NB4 (cell line): ENCODE measurements around the gene EPHA4.

Experiments used
- CTCF ChIP-seq: IDR thresholded peaks from one replicate; pipeline ENCODE4 v1.5.1; 2012; ENCODE audit warnings: low read depth, low read length
- POLR2A ChIP-seq: IDR thresholded peaks from 2 replicates; pipeline ENCODE4 v1.6.1; 2011; ENCODE audit warnings: mild to moderate bottlenecking; ENCODE audit not compliant: insufficient read length; ENCODE audit errors: extremely low read depth

GRCh38 chr2:221460136-221460535 is 112.0 kb downstream of the EPHA4 start:
- TF ChIP-seq POLR2A (no peak), CTCF (no peak)
